AG09319 (cell line): Measurements from ENCODE around the gene FHL1.

Source experiments
- DNase-seq: peaks from one replicate; pipeline ENCODE4 v3.0.0-alpha.2; 2010; ENCODE audit warnings: low read depth; ENCODE audit errors: extremely low read depth
- CTCF ChIP-seq: IDR thresholded peaks from 2 replicates; pipeline ENCODE4 v1.5.1; 2011; ENCODE audit warnings: low read depth, mild to moderate bottlenecking, inconsistent platforms, low read length, moderate library complexity

Gene FHL1

GRCh38 chrX:136186023-136186413 lies 38.7 kb downstream of the FHL1 start:
- TF ChIP-seq CTCF, result no peak
- DNase-seq, result no peak

- TF ChIP-seq CTCF, result no peak
- DNase-seq, result no peak
Observed at GRCh38 chrX:136189222-136189621, 41.9 kb downstream of the FHL1 start.

GRCh38 chrX:136190038-136190713 lies 42.8 kb downstream of the FHL1 start:
- no peak for TF ChIP-seq CTCF
- no peak for DNase-seq

DNA sequence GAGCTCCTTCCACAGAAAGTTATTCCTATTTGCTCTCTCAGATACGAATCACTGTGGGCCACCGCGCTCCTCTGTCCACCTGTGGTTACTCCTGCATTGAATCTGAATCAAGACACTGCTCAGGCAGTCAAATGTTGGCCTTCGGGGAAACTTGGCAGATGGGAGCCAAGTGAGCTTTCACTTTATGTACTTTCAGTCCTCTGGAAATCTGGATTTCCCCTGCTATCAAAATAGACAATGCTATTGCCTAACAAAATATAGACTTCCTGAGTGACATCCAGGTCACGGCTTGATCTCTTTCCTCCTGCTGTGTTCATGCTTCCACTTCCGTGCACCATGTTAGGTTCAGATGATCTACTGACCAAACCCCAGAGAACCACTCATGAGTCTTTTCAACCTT lies 43.8 kb downstream of the FHL1 start:
- no peak for TF ChIP-seq CTCF
- no peak for DNase-seq

- TF ChIP-seq CTCF, result no peak
Observed at GRCh38 chrX:136192135-136192534, 44.8 kb downstream of the FHL1 start.

GRCh38 chrX:136192839-136193414 lies 45.6 kb downstream of the FHL1 start:
- no peak for DNase-seq
- TF ChIP-seq CTCF, result no peak

More at GRCh38 chrX:136192135-136192534, 44.8 kb downstream of the FHL1 start:
- no peak for DNase-seq

DNA sequence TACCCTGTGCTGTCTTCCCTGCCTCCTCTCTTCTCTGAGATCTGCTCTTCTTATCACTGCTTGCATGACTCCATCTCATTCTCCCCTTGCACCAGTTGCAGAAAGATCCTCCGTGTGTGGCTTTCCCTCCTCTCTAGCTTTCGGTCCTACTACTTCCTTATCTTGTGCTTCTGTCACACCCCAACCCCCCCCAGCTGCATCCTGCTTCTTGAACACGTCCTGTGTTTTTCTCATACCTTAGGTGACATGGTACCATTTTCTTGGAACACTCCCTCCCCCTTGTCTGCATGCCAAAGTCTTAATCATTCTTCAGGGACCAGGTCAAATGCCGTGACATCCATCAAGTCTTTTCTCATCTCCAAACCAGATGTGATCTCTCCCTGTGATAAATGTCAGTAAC lies 46.4 kb downstream of the FHL1 start:
- DNase-seq, result no peak
- no peak for TF ChIP-seq CTCF
